ENCODE results near the gene LHFPL6.

DNA sequence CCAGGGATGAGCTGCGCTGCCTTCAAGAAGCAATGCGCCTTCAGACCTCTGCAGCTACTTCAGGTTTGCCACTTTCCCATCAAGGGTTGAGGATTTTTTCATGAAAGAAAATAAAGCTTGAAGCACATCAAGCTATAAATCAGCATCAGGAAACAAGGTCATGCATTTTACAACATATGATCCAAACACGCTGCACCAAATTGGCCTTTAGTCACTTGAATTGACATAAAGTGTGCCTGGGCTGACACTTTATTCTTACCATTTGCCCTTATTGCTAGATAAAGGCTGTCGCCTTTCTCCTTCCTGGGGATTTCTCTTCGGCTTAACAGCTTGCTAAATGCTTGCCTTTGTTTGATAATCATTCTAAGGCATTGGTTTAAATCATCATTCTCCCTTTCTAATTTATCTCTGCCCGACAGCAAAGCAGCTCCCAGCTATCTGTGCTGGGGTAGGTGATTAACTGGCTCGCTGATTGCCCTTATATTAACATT is 87.7 kb downstream of the LHFPL6 start:
- TF ChIP-seq TCF12 (IDR thresholded peaks at IDR 0.05; ENCODE audit: low read depth) (no peak), EGR1 (IDR thresholded peaks at IDR 0.05) (no peak), TAF1 (IDR thresholded peaks at IDR 0.05; ENCODE audit: low read depth) (no peak), RAD21 (IDR thresholded peaks at IDR 0.05; ENCODE audit: low read depth) (no peak), CEBPB (IDR thresholded peaks at IDR 0.05) (no peak), NFIC (IDR thresholded peaks at IDR 0.05) (no peak)
- TF ChIP-seq, protein P1, sequence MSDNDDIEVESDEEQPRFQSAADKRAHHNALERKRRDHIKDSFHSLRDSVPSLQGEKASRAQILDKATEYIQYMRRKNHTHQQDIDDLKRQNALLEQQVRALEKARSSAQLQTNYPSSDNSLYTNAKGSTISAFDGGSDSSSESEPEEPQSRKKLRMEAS (IDR thresholded peaks at IDR 0.05): no peak
- TF ChIP-seq, protein P2, sequence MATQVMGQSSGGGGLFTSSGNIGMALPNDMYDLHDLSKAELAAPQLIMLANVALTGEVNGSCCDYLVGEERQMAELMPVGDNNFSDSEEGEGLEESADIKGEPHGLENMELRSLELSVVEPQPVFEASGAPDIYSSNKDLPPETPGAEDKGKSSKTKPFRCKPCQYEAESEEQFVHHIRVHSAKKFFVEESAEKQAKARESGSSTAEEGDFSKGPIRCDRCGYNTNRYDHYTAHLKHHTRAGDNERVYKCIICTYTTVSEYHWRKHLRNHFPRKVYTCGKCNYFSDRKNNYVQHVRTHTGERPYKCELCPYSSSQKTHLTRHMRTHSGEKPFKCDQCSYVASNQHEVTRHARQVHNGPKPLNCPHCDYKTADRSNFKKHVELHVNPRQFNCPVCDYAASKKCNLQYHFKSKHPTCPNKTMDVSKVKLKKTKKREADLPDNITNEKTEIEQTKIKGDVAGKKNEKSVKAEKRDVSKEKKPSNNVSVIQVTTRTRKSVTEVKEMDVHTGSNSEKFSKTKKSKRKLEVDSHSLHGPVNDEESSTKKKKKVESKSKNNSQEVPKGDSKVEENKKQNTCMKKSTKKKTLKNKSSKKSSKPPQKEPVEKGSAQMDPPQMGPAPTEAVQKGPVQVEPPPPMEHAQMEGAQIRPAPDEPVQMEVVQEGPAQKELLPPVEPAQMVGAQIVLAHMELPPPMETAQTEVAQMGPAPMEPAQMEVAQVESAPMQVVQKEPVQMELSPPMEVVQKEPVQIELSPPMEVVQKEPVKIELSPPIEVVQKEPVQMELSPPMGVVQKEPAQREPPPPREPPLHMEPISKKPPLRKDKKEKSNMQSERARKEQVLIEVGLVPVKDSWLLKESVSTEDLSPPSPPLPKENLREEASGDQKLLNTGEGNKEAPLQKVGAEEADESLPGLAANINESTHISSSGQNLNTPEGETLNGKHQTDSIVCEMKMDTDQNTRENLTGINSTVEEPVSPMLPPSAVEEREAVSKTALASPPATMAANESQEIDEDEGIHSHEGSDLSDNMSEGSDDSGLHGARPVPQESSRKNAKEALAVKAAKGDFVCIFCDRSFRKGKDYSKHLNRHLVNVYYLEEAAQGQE (IDR thresholded peaks at IDR 0.05; ENCODE audit: low read depth): no peak
